Measurements from ENCODE around the gene SULF2. TPM values are rescaled to one million over a fixed set of nuclear protein-coding genes. Genes with fewer than 3 reads are reported as not detected.
A peak's percentile ranks its signal among the peaks of the same experiment; 100 is the strongest.

SULF2 gene
- total RNA-seq, 1 donor from 2014 or later: 39.7 TPM

- intact Hi-C loops (cut with DNase I): no loop called here
- no peak for DNase-seq (ENCODE audit: low spot score)
These were observed 118.2 kb downstream of the SULF2 start for GRCh38 chr20:47667086-47667485.

GRCh38 chr20:47666304-47666703 lies 119.0 kb downstream of the SULF2 start:
- intact Hi-C loops (cut with DNase I): no loop called here
- DNase-seq (ENCODE audit: low spot score): no peak

GRCh38 chr20:47665221-47665991 lies 119.9 kb downstream of the SULF2 start:
- no peak for DNase-seq (ENCODE audit: low spot score)
- intact Hi-C loops (cut with DNase I): no loop called here

GRCh38 chr20:47664744-47665143 lies 120.5 kb downstream of the SULF2 start:
- intact Hi-C loops (cut with DNase I): no loop called here
- DNase-seq (ENCODE audit: low spot score): no peak

GRCh38 chr20:47664068-47664437 lies 121.2 kb downstream of the SULF2 start:
- intact Hi-C loops (cut with DNase I): no loop called here
- DNase-seq (ENCODE audit: low spot score): no peak

- intact Hi-C loops (cut with DNase I): loop anchor here (2.0 kb wide), 1 partner anchor 957 kb away; no protein-coding TSS in a partner anchor
- DNase-seq (ENCODE audit: low spot score): peak; percentile 86
These were observed 121.8 kb downstream of the SULF2 start for GRCh38 chr20:47663354-47664067.

GRCh38 chr20:47662483-47663353 lies 122.6 kb downstream of the SULF2 start:
- intact Hi-C loops (cut with DNase I): loop anchor here (2.0 kb wide), 1 partner anchor 958 kb away; no protein-coding TSS in a partner anchor
- no peak for DNase-seq (ENCODE audit: low spot score)

- intact Hi-C loops (cut with DNase I): loop anchor here (2.0 kb wide), 1 partner anchor 959 kb away; no protein-coding TSS in a partner anchor
- no peak for DNase-seq (ENCODE audit: low spot score)
These were observed 123.6 kb downstream of the SULF2 start for GRCh38 chr20:47661714-47662113.

- DNase-seq (ENCODE audit: low spot score): no peak
- intact Hi-C loops (cut with DNase I): no loop called here
These were observed 124.1 kb downstream of the SULF2 start for GRCh38 chr20:47660983-47661700.

- no peak for DNase-seq (ENCODE audit: low spot score)
- intact Hi-C loops (cut with DNase I): no loop called here
These were observed 124.7 kb downstream of the SULF2 start for GRCh38 chr20:47660602-47660905.

- DNase-seq (ENCODE audit: low spot score): no peak
- intact Hi-C loops (cut with DNase I): no loop called here
These were observed 125.2 kb downstream of the SULF2 start for GRCh38 chr20:47659904-47660601.

GRCh38 chr20:47656318-47656717 lies 129.0 kb downstream of the SULF2 start:
- intact Hi-C loops (cut with DNase I): no loop called here
- DNase-seq (ENCODE audit: low spot score): no peak

GRCh38 chr20:47655635-47656034 lies 129.6 kb downstream of the SULF2 start:
- intact Hi-C loops (cut with DNase I): no loop called here
- no peak for DNase-seq (ENCODE audit: low spot score)

GRCh38 chr20:47654370-47654769 lies 130.9 kb downstream of the SULF2 start:
- no peak for DNase-seq (ENCODE audit: low spot score)
- intact Hi-C loops (cut with DNase I): no loop called here

- intact Hi-C loops (cut with DNase I): no loop called here
- DNase-seq (ENCODE audit: low spot score): no peak
These were observed 131.4 kb downstream of the SULF2 start for GRCh38 chr20:47653869-47654268.

- intact Hi-C loops (cut with DNase I): no loop called here
- DNase-seq (ENCODE audit: low spot score): no peak
These were observed 132.5 kb downstream of the SULF2 start for GRCh38 chr20:47652794-47653193.

- DNase-seq (ENCODE audit: low spot score): no peak
- intact Hi-C loops (cut with DNase I): no loop called here
These were observed 133.0 kb downstream of the SULF2 start for GRCh38 chr20:47652301-47652700.

GRCh38 chr20:47648943-47649342 lies 136.3 kb downstream of the SULF2 start:
- intact Hi-C loops (cut with DNase I): no loop called here
- DNase-seq (ENCODE audit: low spot score): no peak

- intact Hi-C loops (cut with DNase I): no loop called here
- no peak for DNase-seq (ENCODE audit: low spot score)
These were observed 137.3 kb downstream of the SULF2 start for GRCh38 chr20:47647994-47648393.

All from cardiac septum (tissue), 1 donor.